ENCODE results near the gene FN3K.

The FN3K gene

DNA sequence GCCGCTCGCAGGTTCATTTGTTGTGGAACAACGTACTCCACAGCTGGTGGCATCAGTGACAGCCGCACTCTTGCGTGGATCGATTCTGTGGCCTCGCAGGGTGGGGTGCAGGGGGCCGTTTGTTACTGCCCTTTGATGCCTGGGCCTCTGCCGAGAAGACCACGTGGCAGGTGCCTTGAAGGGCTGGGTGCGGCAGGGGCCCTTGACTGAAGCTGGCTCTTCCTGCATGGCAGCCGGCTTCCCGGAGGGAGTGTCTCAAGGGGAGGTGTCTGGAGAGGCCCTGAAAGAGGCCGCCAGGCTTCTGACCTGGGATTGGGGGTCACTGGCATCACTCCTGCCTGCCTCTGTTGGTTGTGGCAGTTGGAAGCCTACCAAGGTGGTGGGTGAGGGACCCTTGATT lies 60.2 kb downstream of the FN3K start:
- no peak for DNase-seq (ENCODE audit: low read depth, low spot score)

GRCh38 chr17:82797061-82797460 lies 61.6 kb downstream of the FN3K start:
- DNase-seq (ENCODE audit: low read depth, low spot score): no peak

DNA sequence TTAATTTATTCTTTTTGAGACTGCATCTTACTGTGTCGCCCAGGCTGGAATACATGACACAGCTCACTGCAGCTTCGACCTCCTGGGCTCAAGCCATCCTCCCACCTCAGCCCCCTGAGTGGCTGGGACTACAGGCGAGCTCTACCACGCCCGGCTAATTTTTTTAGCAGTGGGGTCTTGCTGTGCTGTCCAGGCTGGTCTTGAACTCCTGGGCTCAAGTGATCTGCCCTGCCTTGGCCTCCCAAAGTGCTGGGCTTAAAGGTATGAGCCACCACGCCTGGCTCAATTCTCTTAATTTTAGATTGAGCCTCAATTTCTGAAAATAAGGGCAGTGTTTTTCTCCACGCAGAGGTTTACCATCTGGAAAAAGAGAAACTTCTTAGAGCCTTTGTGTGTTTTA lies 63.3 kb downstream of the FN3K start:
- DNase-seq (ENCODE audit: low read depth, low spot score): no peak

DNA sequence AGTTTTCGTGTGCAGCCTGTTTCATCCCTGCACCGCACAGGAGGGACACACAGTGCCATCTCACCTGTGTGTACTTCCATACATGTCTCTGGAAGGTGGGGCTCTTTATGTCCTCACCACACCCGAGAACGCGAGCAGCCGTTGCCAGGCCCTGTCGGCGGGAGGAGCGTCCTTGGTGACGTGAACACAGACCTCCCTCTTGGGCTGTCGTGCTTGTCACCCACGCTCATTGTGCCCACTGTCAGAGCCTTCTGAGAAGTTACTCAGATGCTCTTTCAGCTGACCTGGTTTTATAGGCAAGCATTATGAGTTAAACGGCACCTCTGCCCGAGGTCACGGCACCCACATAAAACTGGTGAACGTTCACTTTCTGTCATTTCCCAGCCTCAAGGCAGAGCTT lies 64.2 kb downstream of the FN3K start:
- no peak for DNase-seq (ENCODE audit: low read depth, low spot score)
